Sigmoid colon (tissue), 7 donors: ENCODE results near the gene ZNF831. TPM values are rescaled to one million over a fixed set of nuclear protein-coding genes. Genes with fewer than 3 reads are reported as not detected.

Experiments
- DNase-seq: peaks from one replicate; pipeline ENCODE4 v3.0.0-alpha.2; 2019
- H3K27ac ChIP-seq, 4 donors: fragments of 200-600 bp; sonication (generic); one replicate each; pipeline ENCODE4 v1.5.1; 2016 to 2019; ENCODE audit warnings: mild to moderate bottlenecking in 1 of 4
- H3K27me3 ChIP-seq, 3 donors: fragments of 200-600 bp; sonication (generic); one replicate each; pipeline ENCODE4 v1.5.1; 2019; ENCODE audit warnings: mild to moderate bottlenecking in 1 of 3
- H3K36me3 ChIP-seq, 4 donors: fragments of 200-600 bp; sonication (generic); one replicate each; pipeline ENCODE4 v1.5.1; 2016 to 2019
- H3K4me1 ChIP-seq, 4 donors: fragments of 200-600 bp; sonication (generic); one replicate each; pipeline ENCODE4 v1.5.1; 2017 to 2019
- H3K4me3 ChIP-seq, 4 donors: fragments of 200-600 bp; sonication (generic); one replicate each; pipeline ENCODE4 v1.5.1; 2017 to 2019; ENCODE audit warnings: mild to moderate bottlenecking in 2 of 4, moderate library complexity in 1 of 4
- H3K9me3 ChIP-seq, 4 donors: fragments of 200-600 bp in 3 of 4; sonication (generic) in 3 of 4; one replicate each; pipeline versions ENCODE4 v1.5.1 to v1.6.1; 2013 to 2019
- EP300 ChIP-seq, 4 donors: sonication (generic); formaldehyde crosslinking; IDR thresholded peaks; one replicate each; pipeline ENCODE4 v1.6.1; 2017; ENCODE audit warnings: antibody characterized with exemption in 4 of 4
- POLR2A ChIP-seq, 2 donors: fragments of 450-650 bp; IDR thresholded peaks; one replicate each; pipeline ENCODE4 v1.6.1; 2016; ENCODE audit warnings: antibody characterized with exemption in 2 of 2, mild to moderate bottlenecking in 2 of 2, moderate library complexity in 2 of 2
- POLR2AphosphoS5 ChIP-seq, 4 donors: sonication (generic); formaldehyde crosslinking; IDR thresholded peaks; one replicate each; pipeline ENCODE4 v1.6.1; 2017; ENCODE audit warnings: antibody characterized with exemption in 4 of 4
- WGBS, 2 donors: extraction: QIAGEN DNeasy Blood & Tissue Kit; methylation state at CpG; one replicate each; pipeline ENCODE4 v1.1.7; 2013; 5-methylcytosine and 5-hydroxymethylcytosine counted together
- intact Hi-C: fragments of 100-400 bp; cut with DNase I; formaldehyde crosslinking; loops from one replicate; pipeline ENCODE4 v1.15.1; 2023
- polyA plus RNA-seq, 3 donors: library from polyadenylated mRNA; stranded (reverse); fragments of 200-250 nt; gene quantifications; one replicate each; pipeline ENCODE4 v1.2.3, GENCODE V29; 2013
- total RNA-seq, 4 donors: library from RNA; depleted of rRNA; stranded (reverse); fragments of >200 nt; gene quantifications; one replicate each; pipeline ENCODE4 v1.1.0, GENCODE V29; 2016
- TF ChIP-seq, protein P1 (sequence below), 4 experiments: fragments of 450-650 bp in 3 of 4; fragments of 200-600 bp in 1 of 4; IDR thresholded peaks; one replicate each; pipeline ENCODE4 v1.5.1; 2016 to 2019; ENCODE audit warnings: antibody characterized with exemption in 4 of 4, mild to moderate bottlenecking in 3 of 4, moderate library complexity in 2 of 4
- donor health status: healthy with polysubstance abuse.
- donor health status: Bipolar disorder and iron deficiency.
- donor health status: healthy.

Gene ZNF831
- total and polyA plus RNA-seq, 7 donors = under 0.01 to 4.4 (median 0.50) TPM; not detected in 1

DNA sequence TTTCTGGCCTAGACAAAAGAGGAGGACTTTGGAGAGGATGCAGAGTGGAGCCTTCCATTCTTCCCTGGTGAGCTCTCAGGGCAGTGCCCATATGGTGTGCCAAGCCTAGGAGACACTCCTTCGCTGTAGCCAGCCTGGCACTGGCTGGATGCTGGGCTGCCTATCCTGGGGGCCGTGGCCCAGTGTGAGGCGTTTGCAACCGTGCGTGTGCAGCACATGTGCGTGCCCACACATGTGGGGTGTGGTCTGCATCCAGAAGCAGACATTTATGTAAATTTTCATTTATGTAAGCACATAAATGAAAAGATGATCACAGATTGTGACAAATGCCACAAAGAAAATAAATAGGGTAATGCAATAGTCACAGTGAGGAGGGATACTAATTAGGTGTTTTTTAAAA lies 35.8 kb upstream of the ZNF831 start:
- Histone ChIP-seq H3K36me3 (no peaks in the 10 kb centered on the region), H3K27ac (no peak overlapping the region), H3K9me3 (no peaks in the 10 kb centered on the region), H3K4me3 (no peak overlapping the region), H3K27me3 (no peaks in the 10 kb centered on the region), H3K4me1 (no peaks in the 10 kb centered on the region)
- TF ChIP-seq POLR2A (IDR thresholded peaks at IDR 0.05) (no peak), POLR2AphosphoS5 (IDR thresholded peaks at IDR 0.05) (no peak), EP300 (IDR thresholded peaks at IDR 0.05) (no peak)
- TF ChIP-seq, protein P1, sequence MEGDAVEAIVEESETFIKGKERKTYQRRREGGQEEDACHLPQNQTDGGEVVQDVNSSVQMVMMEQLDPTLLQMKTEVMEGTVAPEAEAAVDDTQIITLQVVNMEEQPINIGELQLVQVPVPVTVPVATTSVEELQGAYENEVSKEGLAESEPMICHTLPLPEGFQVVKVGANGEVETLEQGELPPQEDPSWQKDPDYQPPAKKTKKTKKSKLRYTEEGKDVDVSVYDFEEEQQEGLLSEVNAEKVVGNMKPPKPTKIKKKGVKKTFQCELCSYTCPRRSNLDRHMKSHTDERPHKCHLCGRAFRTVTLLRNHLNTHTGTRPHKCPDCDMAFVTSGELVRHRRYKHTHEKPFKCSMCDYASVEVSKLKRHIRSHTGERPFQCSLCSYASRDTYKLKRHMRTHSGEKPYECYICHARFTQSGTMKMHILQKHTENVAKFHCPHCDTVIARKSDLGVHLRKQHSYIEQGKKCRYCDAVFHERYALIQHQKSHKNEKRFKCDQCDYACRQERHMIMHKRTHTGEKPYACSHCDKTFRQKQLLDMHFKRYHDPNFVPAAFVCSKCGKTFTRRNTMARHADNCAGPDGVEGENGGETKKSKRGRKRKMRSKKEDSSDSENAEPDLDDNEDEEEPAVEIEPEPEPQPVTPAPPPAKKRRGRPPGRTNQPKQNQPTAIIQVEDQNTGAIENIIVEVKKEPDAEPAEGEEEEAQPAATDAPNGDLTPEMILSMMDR (IDR thresholded peaks at IDR 0.05) = no peak
- WGBS, 2 donors = 93 to 94% methylated on average over 6 of the region's 6 CpGs
- intact Hi-C loops = no loop called here
- DNase-seq = no peak

GRCh38 chr20:59131551-59132285 lies 31.9 kb upstream of the ZNF831 start:
- H3K4me1 ChIP-seq = no peaks in the 10 kb centered on the region
- TF ChIP-seq EP300 (IDR thresholded peaks at IDR 0.05) (no peak), POLR2AphosphoS5 (IDR thresholded peaks at IDR 0.05) (no peak), POLR2A (IDR thresholded peaks at IDR 0.05) (no peak)
- TF ChIP-seq, protein P1 (IDR thresholded peaks at IDR 0.05) = no peak
- no peak overlapping the region for H3K4me3 ChIP-seq
- H3K27me3 ChIP-seq = no peaks in the 10 kb centered on the region
- H3K27ac ChIP-seq = no peak overlapping the region
- H3K9me3 ChIP-seq = no peaks in the 10 kb centered on the region
- no peaks in the 10 kb centered on the region for H3K36me3 ChIP-seq
- intact Hi-C loops = no loop called here
- WGBS, 2 donors = 84 to 91% methylated on average over 6 of the region's 6 CpGs
- DNase-seq = no peak

- intact Hi-C loops = no loop called here
- no peaks in the 10 kb centered on the region for H3K36me3 ChIP-seq
- no peak for DNase-seq
- no peak overlapping the region for H3K4me3 ChIP-seq
- H3K27ac ChIP-seq = no peak overlapping the region
- no peaks in the 10 kb centered on the region for H3K27me3 ChIP-seq
- no peaks in the 10 kb centered on the region for H3K9me3 ChIP-seq
- H3K4me1 ChIP-seq = no peaks in the 10 kb centered on the region
- 82 to 88% methylated on average over 5 of the region's 5 CpGs for WGBS, 2 donors
- TF ChIP-seq POLR2AphosphoS5 (IDR thresholded peaks at IDR 0.05) (no peak), EP300 (IDR thresholded peaks at IDR 0.05) (no peak), POLR2A (IDR thresholded peaks at IDR 0.05) (no peak)
- TF ChIP-seq, protein P1 (IDR thresholded peaks at IDR 0.05) = no peak
Measured at GRCh38 chr20:59134182-59134581, 29.4 kb upstream of the ZNF831 start.

- H3K27ac ChIP-seq = no peak overlapping the region
- H3K36me3 ChIP-seq = no peaks in the 10 kb centered on the region
- H3K4me3 ChIP-seq = no peak overlapping the region
- no peak for DNase-seq
- TF ChIP-seq POLR2AphosphoS5 (IDR thresholded peaks at IDR 0.05) = no peak
- no peak for TF ChIP-seq EP300 (IDR thresholded peaks at IDR 0.05)
- TF ChIP-seq POLR2A (IDR thresholded peaks at IDR 0.05) = no peak
- TF ChIP-seq, protein P1 (IDR thresholded peaks at IDR 0.05) = no peak
- H3K27me3 ChIP-seq = no peaks in the 10 kb centered on the region
- H3K9me3 ChIP-seq = no peaks in the 10 kb centered on the region
- no peaks in the 10 kb centered on the region for H3K4me1 ChIP-seq
- WGBS, 2 donors = 65 to 83% methylated on average over 3 of the region's 3 CpGs
- intact Hi-C loops = no loop called here
Measured at GRCh38 chr20:59135093-59135492, 28.5 kb upstream of the ZNF831 start.

- H3K9me3 ChIP-seq = no peaks in the 10 kb centered on the region
- WGBS, 2 donors = 77 to 88% methylated on average over 3 of the region's 3 CpGs
- H3K4me3 ChIP-seq = no peak overlapping the region
- DNase-seq = no peak
- no peak overlapping the region for H3K27ac ChIP-seq
- H3K4me1 ChIP-seq = no peaks in the 10 kb centered on the region
- intact Hi-C loops = no loop called here
- no peaks in the 10 kb centered on the region for H3K36me3 ChIP-seq
- TF ChIP-seq POLR2AphosphoS5 (IDR thresholded peaks at IDR 0.05) (no peak), EP300 (IDR thresholded peaks at IDR 0.05) (no peak), POLR2A (IDR thresholded peaks at IDR 0.05) (no peak)
- TF ChIP-seq, protein P1 (IDR thresholded peaks at IDR 0.05) = no peak
- no peaks in the 10 kb centered on the region for H3K27me3 ChIP-seq
Measured at GRCh38 chr20:59136027-59136426, 27.6 kb upstream of the ZNF831 start.
